OCI-LY7 (cell line): ENCODE results near the gene BLOC1S4. TPM values are rescaled to one million over a fixed set of nuclear protein-coding genes. Genes with fewer than 3 reads are reported as not detected.
"Not testable (repeated sequence)": the region's sequence is repeated elsewhere in the genome, so short reads cannot be mapped to it uniquely, and the experiment has no call there.

Source experiments
- BruUV-seq: library from RNA; stranded (reverse); fragments of 400-500 nt; replicated peaks from 2 replicates; lab custom pipeline; 2021; lab: Mats Ljungman, UMichigan
- CTCF ChIA-PET: fragments of 300-600 bp; sonication (Branson Sonifier 250); formaldehyde crosslinking; loops from one replicate; lab custom pipeline; 2022; ENCODE audit warnings: antibody characterized with exemption; ENCODE audit not compliant: unreplicated experiment; lab: Charles Lee
- POLR2A ChIA-PET: fragments of 300-600 bp; sonication (Branson Sonifier 250); formaldehyde crosslinking; loops from one replicate; lab custom pipeline; 2022; ENCODE audit warnings: antibody characterized with exemption; lab: Charles Lee
- DNase-seq: peaks from one replicate; pipeline ENCODE4 v3.0.0-alpha.2; 2015; ENCODE audit warnings: low spot score
- H2AFZ ChIP-seq: fragments of 200-600 bp; sonication (generic), shearing (Covaris generic); 2 replicates; pipeline ENCODE4 v1.6.1; 2014; ENCODE audit warnings: mild to moderate bottlenecking, antibody characterized with exemption, low read length, moderate library complexity
- H3K27ac ChIP-seq: fragments of 200-600 bp; sonication (generic); 2 replicates; pipeline ENCODE4 v1.5.1; 2014; ENCODE audit warnings: mixed run types, low read depth, mild to moderate bottlenecking, moderate library complexity, low read length, inconsistent platforms; ENCODE audit not compliant: poor library complexity, severe bottlenecking
- H3K36me3 ChIP-seq: fragments of 200-600 bp; sonication (generic); 2 replicates; pipeline ENCODE4 v1.6.1; 2014; ENCODE audit warnings: mild to moderate bottlenecking, antibody characterized with exemption, low read length, moderate library complexity, mixed read lengths; ENCODE audit not compliant: insufficient read depth
- H3K4me1 ChIP-seq: fragments of 200-600 bp; sonication (generic); 2 replicates; pipeline ENCODE4 v1.5.1; 2014; ENCODE audit warnings: mild to moderate bottlenecking, low read length; ENCODE audit not compliant: insufficient read depth, poor library complexity, severe bottlenecking
- H3K4me2 ChIP-seq: fragments of 200-600 bp; sonication (generic); 2 replicates; pipeline ENCODE4 v1.6.1; 2014; ENCODE audit warnings: mild to moderate bottlenecking, low read length
- H3K4me3 ChIP-seq: fragments of 200-600 bp; sonication (generic); 2 replicates; pipeline ENCODE4 v1.5.1; 2014; ENCODE audit warnings: mild to moderate bottlenecking, low read depth, low read length; ENCODE audit not compliant: poor library complexity, severe bottlenecking
- H3K79me2 ChIP-seq: fragments of 200-600 bp; sonication (generic); 2 replicates; pipeline ENCODE4 v1.6.1; 2016; ENCODE audit warnings: low read depth, mild to moderate bottlenecking, low read length, moderate library complexity, mixed read lengths; ENCODE audit not compliant: insufficient read depth
- H3K9me2 ChIP-seq: fragments of 200-600 bp; sonication (generic); 2 replicates; pipeline ENCODE4 v1.6.1; 2016; ENCODE audit warnings: mild to moderate bottlenecking, low read length, mixed read lengths; ENCODE audit not compliant: insufficient read depth
- H3K9me3 ChIP-seq: fragments of 200-600 bp; sonication (generic); 2 replicates; pipeline ENCODE4 v1.6.1; 2014; ENCODE audit warnings: mild to moderate bottlenecking, mixed run types, low read length, mixed read lengths
- H4K20me1 ChIP-seq: fragments of 200-600 bp; sonication (generic); 2 replicates; pipeline ENCODE4 v1.6.1; 2014; ENCODE audit warnings: mild to moderate bottlenecking, antibody characterized with exemption, low read length, moderate library complexity, mixed read lengths; ENCODE audit not compliant: insufficient read depth
- EZH2phosphoT487 ChIP-seq: fragments of 200-600 bp; sonication (generic); IDR thresholded peaks from 2 replicates; pipeline ENCODE4 v1.6.1; 2018; ENCODE audit warnings: low read depth, borderline replicate concordance, mild to moderate bottlenecking, mixed run types, antibody characterized with exemption, low read length, moderate library complexity, mixed read lengths
- intact Hi-C: fragments of 100-400 bp; cut with micrococcal nuclease; formaldehyde crosslinking; loops from one replicate; pipeline ENCODE4 v1.10.0; 2022; ENCODE audit not compliant: unreplicated experiment
- total RNA-seq, 2 experiments: library from RNA; depleted of rRNA in 1 of 2; stranded (reverse); fragments of >200 nt in 1 of 2; shearing (Covaris generic) in 1 of 2; gene quantifications; 2 replicates each; pipeline ENCODE4 v1.2.3, GENCODE V29; 2014 to 2022
- TF ChIP-seq, protein P1 (sequence below): fragments of 200-600 bp; sonication (generic); conservative IDR thresholded peaks from 2 replicates; pipeline ENCODE4 v1.5.1; 2014; ENCODE audit warnings: mild to moderate bottlenecking, antibody characterized with exemption, low read length, moderate library complexity, mixed read lengths

BLOC1S4 gene
- total RNA-seq, 2 experiments from 2014 or later: 32.3 to 36.1 TPM

DNA sequence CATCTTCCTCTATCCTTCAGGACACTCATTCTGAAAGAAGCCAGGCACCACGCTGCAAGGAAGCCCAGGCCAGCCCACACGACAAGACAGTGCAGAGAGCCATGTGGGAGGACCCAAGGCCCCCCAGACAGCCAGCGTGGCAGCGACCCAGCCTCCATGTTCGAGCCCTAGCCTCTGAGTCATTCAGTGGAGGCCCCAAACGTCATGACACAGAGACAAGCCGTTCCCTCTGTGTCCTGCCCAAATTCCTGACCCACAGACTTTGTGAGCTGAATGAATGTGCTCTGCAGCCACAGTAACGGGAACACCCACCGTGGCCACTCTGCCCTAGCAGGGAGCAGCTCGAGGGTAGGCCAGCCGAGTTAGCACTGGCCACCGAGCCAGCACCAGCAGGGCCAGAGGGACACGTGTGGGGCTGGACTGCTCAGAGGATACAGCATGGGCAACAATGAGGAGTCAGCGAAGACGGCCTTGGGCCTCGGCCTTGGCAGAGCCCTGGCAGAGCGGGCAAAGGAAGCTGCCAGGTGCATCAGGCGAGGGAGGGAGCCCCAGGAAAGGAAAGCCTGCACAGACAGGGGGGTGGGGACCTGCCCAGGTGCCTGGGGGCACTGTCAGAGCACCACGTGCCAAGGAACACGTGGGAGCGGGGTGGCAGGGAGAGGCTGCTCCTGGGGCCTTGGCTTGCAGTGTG, 8.6 kb downstream of the BLOC1S4 start:
- Histone ChIP-seq H3K4me2 (no peak overlapping the region), H3K9me3 (no peaks in the 10 kb centered on the region), H3K27ac (no peak overlapping the region), H3K4me3 (no peak overlapping the region), H2AFZ (no peak overlapping the region), H4K20me1 (no peaks in the 10 kb centered on the region), H3K79me2 (no peaks in the 10 kb centered on the region), H3K9me2 (no peaks in the 10 kb centered on the region), H3K36me3 (no peaks in the 10 kb centered on the region), H3K4me1 (peaks cover 5% of the 10 kb centered on the region)
- no peak for DNase-seq
- ChIA-PET POLR2A (interaction anchor here (0.6 kb wide), 1 partner anchor 355 kb away, joined by 3 read pairs; no protein-coding TSS in a partner anchor), CTCF (no interaction called here)
- intact Hi-C loops: loop anchor here (5.0 kb wide), 1 partner anchor 248 kb away; no protein-coding TSS in a partner anchor
- BruUV-seq: no TSS peak
- TF ChIP-seq, protein P1, sequence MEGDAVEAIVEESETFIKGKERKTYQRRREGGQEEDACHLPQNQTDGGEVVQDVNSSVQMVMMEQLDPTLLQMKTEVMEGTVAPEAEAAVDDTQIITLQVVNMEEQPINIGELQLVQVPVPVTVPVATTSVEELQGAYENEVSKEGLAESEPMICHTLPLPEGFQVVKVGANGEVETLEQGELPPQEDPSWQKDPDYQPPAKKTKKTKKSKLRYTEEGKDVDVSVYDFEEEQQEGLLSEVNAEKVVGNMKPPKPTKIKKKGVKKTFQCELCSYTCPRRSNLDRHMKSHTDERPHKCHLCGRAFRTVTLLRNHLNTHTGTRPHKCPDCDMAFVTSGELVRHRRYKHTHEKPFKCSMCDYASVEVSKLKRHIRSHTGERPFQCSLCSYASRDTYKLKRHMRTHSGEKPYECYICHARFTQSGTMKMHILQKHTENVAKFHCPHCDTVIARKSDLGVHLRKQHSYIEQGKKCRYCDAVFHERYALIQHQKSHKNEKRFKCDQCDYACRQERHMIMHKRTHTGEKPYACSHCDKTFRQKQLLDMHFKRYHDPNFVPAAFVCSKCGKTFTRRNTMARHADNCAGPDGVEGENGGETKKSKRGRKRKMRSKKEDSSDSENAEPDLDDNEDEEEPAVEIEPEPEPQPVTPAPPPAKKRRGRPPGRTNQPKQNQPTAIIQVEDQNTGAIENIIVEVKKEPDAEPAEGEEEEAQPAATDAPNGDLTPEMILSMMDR: no peak
- TF ChIP-seq EZH2phosphoT487: no peak

DNA sequence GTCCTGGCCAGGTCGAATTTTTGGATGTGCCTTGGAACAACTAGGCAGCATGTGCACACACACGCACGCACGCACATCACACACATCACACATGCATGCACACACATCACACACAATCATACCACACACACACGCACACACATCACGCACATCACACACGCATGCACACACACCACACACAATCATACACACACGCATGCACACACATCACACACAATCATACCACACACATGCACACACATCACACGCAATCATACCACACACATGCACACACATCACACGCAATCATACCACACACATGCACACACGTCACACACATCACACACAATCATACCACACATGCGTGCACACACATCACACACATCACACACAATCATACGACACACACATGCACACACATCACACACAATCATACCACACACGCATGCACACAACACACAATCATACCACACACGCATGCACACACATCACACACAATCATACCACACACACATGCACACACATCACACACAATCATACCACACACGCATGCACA, 9.5 kb downstream of the BLOC1S4 start:
- CTCF ChIA-PET, POLR2A ChIA-PET, DNase-seq, H3K79me2 ChIP-seq, H3K9me3 ChIP-seq, intact Hi-C loops, H3K27ac ChIP-seq, H2AFZ ChIP-seq, H3K36me3 ChIP-seq, H4K20me1 ChIP-seq, H3K4me3 ChIP-seq, H3K4me2 ChIP-seq, H3K9me2 ChIP-seq, H3K4me1 ChIP-seq, BruUV-seq: not testable (repeated sequence)

DNA sequence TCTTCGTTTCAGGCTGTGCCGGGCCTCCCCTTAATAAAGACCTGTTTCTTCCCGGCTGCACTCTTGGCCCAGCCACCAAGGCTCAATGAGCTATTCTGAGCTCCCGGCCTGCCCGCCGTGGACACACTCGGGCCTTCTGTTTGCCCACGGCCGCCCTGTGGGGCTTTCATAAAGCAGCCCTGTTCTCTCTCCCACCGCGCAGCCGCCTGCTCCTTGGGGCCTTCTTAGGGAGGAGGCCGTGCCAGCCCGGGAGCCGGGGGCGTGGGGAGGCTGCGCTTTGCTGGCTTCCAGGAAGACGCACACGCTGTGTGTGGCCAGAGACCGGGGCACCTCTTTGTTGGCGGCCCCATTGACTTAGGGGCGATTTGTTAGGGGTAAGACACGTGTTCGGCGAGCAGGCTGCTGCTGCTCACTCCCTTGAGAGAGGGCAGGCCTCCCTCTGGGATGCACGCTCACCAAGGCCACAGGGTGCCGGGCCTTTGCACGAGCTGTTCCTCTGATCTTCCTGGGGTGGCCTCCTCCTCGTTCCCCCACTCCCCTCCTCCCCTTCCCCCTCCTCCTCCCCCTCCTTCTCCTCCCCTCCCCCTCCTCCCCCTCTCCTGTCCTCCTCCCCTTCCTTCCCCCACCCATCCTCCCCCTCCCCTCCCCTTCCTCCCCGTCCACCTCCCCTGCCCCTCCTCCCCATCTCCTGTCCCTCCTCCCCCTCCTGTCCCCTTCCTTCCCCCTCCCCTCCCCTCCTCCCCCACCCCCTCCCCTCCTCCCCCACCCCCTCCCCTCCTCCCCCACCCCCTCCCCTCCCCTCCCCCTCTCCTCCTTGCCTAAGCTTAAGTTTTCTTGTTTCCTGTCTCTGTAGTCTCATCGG, 11.3 kb downstream of the BLOC1S4 start:
- CTCF ChIA-PET: no interaction called here
- DNase-seq: no peak
- no peak overlapping the region for H3K27ac ChIP-seq
- no peak overlapping the region for H3K4me2 ChIP-seq
- H2AFZ ChIP-seq: no peak overlapping the region
- POLR2A ChIA-PET: interaction anchor here (0.6 kb wide), 1 partner anchor 9 kb away, joined by 7 read pairs; no protein-coding TSS in a partner anchor
- H3K4me1 ChIP-seq: no peaks in the 10 kb centered on the region
- H3K4me3 ChIP-seq: no peak overlapping the region
- TF ChIP-seq, protein P1: no peak
- no peak for TF ChIP-seq EZH2phosphoT487
- H3K9me2 ChIP-seq: no peaks in the 10 kb centered on the region
- H3K36me3 ChIP-seq: no peaks in the 10 kb centered on the region
- H4K20me1 ChIP-seq: no peaks in the 10 kb centered on the region
- H3K9me3 ChIP-seq: no peaks in the 10 kb centered on the region
- BruUV-seq: no TSS peak
- intact Hi-C loops: no loop called here
- H3K79me2 ChIP-seq: no peaks in the 10 kb centered on the region
